Left renal pelvis (tissue), 4 donors: ENCODE data around the gene CFAP92. TPM values are rescaled to one million over a fixed set of nuclear protein-coding genes. Genes with fewer than 3 reads are reported as not detected.
A peak's percentile ranks its signal among the peaks of the same experiment; 100 is the strongest.

Experiments
- DNase-seq, 4 donors: peaks; one replicate each; pipeline ENCODE4 v3.0.0-alpha.2; 2013; ENCODE audit warnings: low read depth in 4 of 4, low spot score in 3 of 4
- polyA plus RNA-seq, 4 donors: library from polyadenylated mRNA; unstranded; fragments of 120-200 nt; gene quantifications; one replicate each; pipeline ENCODE4 v1.2.1, GENCODE V29; 2013; ENCODE audit not compliant: insufficient read length in 4 of 4

The CFAP92 gene
- polyA plus RNA-seq: 1 to 10 TPM in 3 of 4 donors, under 1 TPM in 1; 0.56 to 1.7 (median 1.5) TPM

- DNase-seq: peak in 2 of 4 donors; percentile 64 to 77
Observed at GRCh38 chr3:128993461-128994172, at the start of gene CFAP92. CFAP92 (minus strand) TSS chr3:128994076; CDS start chr3:128993304, 772 bp downstream.

GRCh38 chr3:129040579-129041300 lies 46.9 kb upstream of the CFAP92 start:
- no peak for DNase-seq

DNA sequence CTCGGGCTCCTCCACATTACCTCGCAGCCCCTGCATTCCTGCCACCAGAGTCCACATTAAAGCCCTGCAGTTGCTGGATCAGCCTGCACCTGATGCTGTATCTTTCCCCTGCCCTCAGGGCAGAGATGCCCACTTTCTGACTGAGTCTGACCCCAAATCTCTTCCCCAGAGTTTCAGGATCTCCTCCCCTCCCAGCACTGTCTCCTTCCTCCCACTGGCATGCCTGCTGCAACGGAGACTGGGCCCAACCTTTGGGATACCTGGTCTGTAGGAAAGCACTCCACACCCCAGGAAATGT lies 46.1 kb upstream of the CFAP92 start:
- no peak for DNase-seq

DNA sequence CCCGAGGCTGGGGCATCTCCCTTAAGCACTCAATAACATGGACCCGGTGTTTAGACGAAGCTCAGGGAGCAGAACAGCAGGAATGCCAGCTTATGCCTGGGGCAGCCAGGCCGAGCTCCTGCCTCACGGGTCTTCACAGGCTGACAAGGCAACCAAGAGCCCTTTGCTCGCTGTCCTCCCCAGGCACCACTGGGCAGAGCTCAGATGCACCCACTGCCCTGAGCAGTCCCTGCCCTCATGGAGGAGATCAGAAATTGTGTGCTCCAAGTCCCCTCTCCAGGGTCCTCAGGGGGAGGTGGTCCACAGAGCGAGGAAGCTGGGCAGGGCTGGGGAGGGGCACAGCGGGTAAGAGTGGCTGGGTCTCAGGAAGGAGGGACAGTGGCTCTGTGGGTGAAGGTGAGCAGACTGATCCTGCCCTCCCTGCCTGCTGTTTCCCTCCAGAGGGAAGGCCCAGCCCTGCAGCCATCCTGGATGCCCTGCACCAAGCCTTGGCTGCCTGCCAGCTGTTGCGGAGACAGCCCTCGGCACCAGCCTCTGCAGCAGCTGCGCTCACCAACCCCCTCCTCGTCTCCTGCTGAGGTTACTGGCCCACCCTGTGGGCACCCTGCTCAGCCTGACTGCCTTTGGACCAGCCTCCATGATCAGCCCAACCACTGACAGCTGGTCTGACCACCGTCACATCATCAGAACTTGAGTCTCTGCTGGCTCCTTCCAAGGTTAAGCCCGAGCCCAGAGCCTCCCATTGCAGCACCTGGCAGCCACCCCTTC lies 45.6 kb upstream of the CFAP92 start:
- no peak for DNase-seq

DNA sequence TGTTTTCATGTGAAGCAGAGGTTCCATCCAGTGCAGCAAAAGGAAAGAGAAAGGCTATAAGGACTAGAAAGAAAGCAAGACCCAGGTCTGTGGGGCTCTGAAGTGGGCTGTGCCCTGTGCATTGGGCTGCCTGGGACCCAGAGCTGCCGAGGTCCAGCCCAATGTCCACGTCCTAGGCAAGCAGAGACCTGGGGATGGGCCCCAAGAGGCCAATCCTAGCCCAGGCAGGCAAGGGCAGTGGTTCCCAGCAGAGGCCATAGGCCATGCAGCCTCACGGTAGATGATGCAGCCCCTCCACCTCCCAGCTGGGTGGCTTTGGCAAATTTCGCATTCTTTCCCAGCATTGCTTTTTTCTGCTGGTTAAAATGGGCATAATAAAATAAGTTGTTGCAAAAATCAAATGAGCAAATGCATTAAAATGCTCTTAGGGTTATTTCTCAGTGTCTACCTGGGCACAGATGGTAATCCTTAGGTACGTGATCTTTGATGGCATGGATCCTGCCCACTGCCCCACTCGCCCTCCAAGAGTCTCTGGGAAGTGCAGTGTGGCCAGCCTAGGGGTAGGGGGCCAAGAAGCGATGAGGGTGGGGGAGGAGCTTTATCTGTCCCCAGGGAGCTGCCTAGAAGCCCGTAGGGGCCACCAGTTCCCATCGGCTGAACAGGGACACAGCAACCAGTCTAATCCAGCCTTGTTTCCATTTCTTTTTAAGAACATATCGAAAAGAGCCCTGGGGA lies 44.4 kb upstream of the CFAP92 start:
- DNase-seq: no peak

DNA sequence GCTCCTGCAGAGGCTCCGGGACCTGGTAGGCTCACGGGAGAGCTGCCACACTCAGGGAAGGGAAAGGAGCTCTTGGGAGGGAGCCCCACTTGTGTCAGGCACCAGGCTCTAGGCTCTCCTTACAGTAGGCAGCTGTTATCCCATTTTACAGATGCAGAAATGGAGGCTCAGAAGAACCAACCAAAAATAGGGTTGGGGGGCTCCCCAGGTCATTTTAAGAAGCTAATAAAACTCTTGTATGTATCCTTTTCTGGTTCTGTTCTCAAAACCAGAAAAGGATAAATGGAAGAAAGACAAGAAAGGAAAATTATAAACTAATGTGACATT lies 43.2 kb upstream of the CFAP92 start:
- no peak for DNase-seq

- no peak for DNase-seq
Observed at GRCh38 chr3:129036222-129037092, 42.6 kb upstream of the CFAP92 start.

DNA sequence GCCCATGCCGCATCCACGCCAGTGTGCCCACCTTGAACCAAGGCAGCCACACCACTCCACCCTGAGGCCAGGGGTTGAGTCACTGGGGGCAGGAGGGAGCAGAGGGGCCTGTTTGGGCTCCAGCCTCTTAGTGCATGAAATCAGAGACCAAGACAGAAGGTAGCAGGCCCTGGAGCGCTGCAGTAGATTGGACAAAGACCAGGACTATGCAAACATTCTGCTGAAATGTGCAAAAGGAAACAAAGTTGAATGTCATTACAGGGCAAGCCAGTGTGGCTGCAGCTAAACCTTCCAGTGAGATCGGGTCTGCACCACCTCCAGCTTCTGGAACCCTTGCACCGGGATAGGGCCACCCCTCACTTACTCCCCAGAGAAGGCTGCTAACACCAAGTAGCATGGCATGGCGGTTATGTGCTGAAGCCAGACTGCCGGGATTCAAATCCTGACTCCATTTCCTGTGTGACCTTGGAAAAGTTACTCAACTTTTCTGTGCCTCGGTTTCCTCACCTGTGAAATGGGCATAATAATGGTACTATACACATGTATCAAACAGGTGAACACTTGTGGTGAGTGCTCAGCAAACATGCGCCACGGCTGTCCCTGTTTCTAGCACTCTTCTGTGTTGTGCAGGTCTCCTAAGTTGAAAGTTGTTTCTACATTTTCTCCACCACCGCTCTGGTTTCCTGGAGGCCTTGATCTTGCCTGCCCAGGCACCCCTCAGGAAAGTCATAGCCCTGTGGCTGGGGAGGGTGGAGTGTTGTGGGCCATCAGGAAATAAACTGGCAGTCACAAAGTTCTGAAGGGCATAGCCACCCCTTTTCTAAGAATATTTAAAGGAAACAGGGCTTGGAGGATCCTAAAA lies 41.7 kb upstream of the CFAP92 start:
- no peak for DNase-seq

GRCh38 chr3:129034642-129035041 lies 40.8 kb upstream of the CFAP92 start:
- DNase-seq: no peak

GRCh38 chr3:129033633-129034321 lies 39.9 kb upstream of the CFAP92 start:
- DNase-seq: no peak

DNA sequence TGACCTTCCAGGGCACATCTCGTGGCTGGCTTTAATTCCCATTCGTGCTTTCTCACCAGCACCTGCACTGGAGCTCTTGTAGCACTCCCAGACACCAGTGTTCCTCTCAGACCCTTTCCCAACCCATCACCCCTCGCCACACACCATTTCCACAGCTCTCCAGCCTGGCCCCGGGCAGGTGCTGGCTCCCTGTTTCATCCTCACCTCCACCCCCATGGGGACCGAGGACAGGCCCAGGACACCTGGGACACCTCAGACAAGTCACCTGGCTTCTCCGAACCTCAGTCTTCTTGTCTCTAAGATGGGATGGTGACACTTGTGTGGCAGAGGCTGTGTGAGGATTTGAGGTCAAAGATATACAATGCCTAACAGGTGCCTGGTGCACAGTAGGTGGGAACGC lies 39.3 kb upstream of the CFAP92 start:
- no peak for DNase-seq

- no peak for DNase-seq
Observed at GRCh38 chr3:129032716-129033115, 38.8 kb upstream of the CFAP92 start.

DNA sequence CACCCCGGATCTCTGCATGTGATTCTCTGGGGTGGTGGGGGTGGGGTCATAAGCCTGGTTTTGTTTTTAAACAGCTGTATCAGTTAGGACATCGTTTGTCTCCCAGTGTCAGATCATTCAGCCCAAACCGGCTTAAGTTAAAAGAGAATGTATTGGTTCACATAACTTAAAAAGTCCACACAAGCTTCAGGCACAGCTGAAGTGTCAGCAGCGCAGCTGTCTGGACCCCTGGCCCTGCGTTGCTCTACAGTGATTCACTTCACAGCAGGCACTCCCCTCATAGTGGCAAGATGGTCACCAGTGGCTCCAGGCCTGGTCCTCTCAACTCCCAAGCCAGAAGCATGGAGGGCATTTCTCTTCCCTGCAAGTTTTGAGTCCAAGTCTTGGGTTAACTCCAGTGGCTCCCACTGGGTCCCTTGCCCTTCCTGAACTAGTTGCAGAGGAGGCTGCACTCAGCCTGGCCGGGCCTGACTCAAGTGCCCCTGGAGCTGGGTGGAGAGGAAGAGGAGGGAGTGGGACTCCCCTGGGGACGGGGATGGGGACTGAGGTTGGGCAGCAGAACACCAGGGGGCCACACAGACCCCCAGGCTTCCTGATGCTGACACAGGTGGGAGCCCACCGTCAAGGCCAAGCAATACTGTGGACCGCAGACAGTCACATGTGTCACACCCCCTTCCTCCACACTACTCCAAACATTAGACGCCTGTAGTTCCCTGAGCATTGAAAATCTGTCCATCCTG lies 37.8 kb upstream of the CFAP92 start:
- DNase-seq: no peak

GRCh38 chr3:129030611-129031010 lies 36.7 kb upstream of the CFAP92 start:
- DNase-seq: no peak

GRCh38 chr3:129028866-129029265 lies 35.0 kb upstream of the CFAP92 start:
- no peak for DNase-seq

- no peak for DNase-seq
Observed at GRCh38 chr3:129027544-129027880, 33.6 kb upstream of the CFAP92 start.

GRCh38 chr3:129026728-129027543 lies 33.1 kb upstream of the CFAP92 start:
- DNase-seq: peak; percentile 74 to 86 (median 79)
